Prostate gland (tissue), 2 donors: ENCODE measurements around the gene BLOC1S1.

Experiments
- POLR2AphosphoS5 ChIP-seq: sonication (generic); formaldehyde crosslinking; IDR thresholded peaks from one replicate; pipeline ENCODE4 v1.6.1; 2017; ENCODE audit warnings: antibody characterized with exemption
- TF ChIP-seq, protein P1 (sequence below), 4 experiments: fragments of 200-600 bp in 2 of 4; fragments of 450-650 bp in 2 of 4; sonication (generic) in 2 of 4; IDR thresholded peaks; 1 replicate in 3 of 4; 2 replicates in 1 of 4; pipeline ENCODE4 v1.5.1; 2016 to 2019; ENCODE audit warnings: antibody characterized with exemption in 4 of 4, mild to moderate bottlenecking in 2 of 4, moderate library complexity in 2 of 4

DNA sequence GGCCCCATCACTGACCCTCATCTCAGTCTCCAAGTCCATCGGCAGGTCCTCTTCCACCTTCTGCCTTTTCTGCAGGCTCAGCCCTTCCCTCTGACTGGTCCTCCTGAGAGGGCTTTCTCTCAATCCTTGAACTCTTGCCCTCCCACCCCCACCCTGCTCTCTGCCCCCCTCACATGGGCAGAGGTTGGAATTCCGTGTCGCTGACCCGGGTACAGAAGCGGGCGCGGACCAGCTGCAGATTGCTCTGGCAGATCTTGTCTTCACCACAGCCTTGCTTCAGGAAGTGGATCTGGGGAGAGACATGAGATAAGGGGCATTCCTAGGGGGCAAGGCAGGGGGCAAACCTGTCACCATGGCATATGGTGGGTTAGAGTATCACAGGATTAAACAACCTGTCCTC is 20.5 kb upstream of the BLOC1S1 start:
- TF ChIP-seq, protein P1, sequence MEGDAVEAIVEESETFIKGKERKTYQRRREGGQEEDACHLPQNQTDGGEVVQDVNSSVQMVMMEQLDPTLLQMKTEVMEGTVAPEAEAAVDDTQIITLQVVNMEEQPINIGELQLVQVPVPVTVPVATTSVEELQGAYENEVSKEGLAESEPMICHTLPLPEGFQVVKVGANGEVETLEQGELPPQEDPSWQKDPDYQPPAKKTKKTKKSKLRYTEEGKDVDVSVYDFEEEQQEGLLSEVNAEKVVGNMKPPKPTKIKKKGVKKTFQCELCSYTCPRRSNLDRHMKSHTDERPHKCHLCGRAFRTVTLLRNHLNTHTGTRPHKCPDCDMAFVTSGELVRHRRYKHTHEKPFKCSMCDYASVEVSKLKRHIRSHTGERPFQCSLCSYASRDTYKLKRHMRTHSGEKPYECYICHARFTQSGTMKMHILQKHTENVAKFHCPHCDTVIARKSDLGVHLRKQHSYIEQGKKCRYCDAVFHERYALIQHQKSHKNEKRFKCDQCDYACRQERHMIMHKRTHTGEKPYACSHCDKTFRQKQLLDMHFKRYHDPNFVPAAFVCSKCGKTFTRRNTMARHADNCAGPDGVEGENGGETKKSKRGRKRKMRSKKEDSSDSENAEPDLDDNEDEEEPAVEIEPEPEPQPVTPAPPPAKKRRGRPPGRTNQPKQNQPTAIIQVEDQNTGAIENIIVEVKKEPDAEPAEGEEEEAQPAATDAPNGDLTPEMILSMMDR (IDR thresholded peaks at IDR 0.05): no peak
- TF ChIP-seq POLR2AphosphoS5: no peak
